ENCODE results near the gene PCSK5. TPM values are rescaled to one million over a fixed set of nuclear protein-coding genes. Genes with fewer than 3 reads are reported as not detected.

PCSK5 gene
- total and polyA plus RNA-seq, 4 donors: 0.58 to 3.6 (median 0.82) TPM

- Histone ChIP-seq H3K4me1 (ENCODE audit: control insufficient read depth in 4 of 4, insufficient read depth in 4 of 4, low read length in 3 of 4) (no peaks in the 10 kb centered on the region), H3K27me3 (ENCODE audit: control insufficient read depth in 4 of 4, insufficient read depth in 4 of 4, low read length in 3 of 4) (no peaks in the 10 kb centered on the region), H3K36me3 (ENCODE audit: control insufficient read depth in 4 of 4, insufficient read depth in 3 of 4, low read depth in 1 of 4, low read length in 3 of 4) (no peaks in the 10 kb centered on the region), H3K4me3 (ENCODE audit: low read depth in 1 of 3, low read length in 3 of 3) (no peak overlapping the region), H3K9ac (ENCODE audit: low read depth in 1 of 2, low read length in 2 of 2) (no peak overlapping the region), H3K27ac (ENCODE audit: low read depth in 1 of 2, low read length in 2 of 2) (no peak overlapping the region), H3K9me3 (ENCODE audit: control insufficient read depth in 4 of 4, low read length in 3 of 4) (no peaks in the 10 kb centered on the region)
- DNase-seq (ENCODE audit: low spot score): no peak
- WGBS: 89% methylated on average over 5 of the region's 5 CpGs
- TF ChIP-seq FOXA1 (IDR thresholded peaks at IDR 0.05) (no peak), HNF4A (conservative IDR thresholded peaks at IDR 0.05) (no peak), YY1 (IDR thresholded peaks at IDR 0.05) (no peak), HNF4G (IDR thresholded peaks at IDR 0.05) (no peak), FOXA2 (IDR thresholded peaks at IDR 0.05) (no peak), SP1 (IDR thresholded peaks at IDR 0.05) (no peak), RXRA (IDR thresholded peaks at IDR 0.05) (no peak), JUND (IDR thresholded peaks at IDR 0.05) (no peak), EGR1 (IDR thresholded peaks at IDR 0.05; ENCODE audit: low read depth in 2 of 2) (no peak), REST (IDR thresholded peaks at IDR 0.05) (no peak), ATF3 (IDR thresholded peaks at IDR 0.05) (no peak), ZBTB33 (IDR thresholded peaks at IDR 0.05) (no peak), GABPA (IDR thresholded peaks at IDR 0.05 in 1 of 2, conservative IDR thresholded peaks at IDR 0.05 in 1 of 2) (no peak), TAF1 (conservative IDR thresholded peaks at IDR 0.05) (no peak), RAD21 (IDR thresholded peaks at IDR 0.05) (no peak)
- TF ChIP-seq, protein P1, sequence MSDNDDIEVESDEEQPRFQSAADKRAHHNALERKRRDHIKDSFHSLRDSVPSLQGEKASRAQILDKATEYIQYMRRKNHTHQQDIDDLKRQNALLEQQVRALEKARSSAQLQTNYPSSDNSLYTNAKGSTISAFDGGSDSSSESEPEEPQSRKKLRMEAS (IDR thresholded peaks at IDR 0.05): no peak
Measured at GRCh38 chr9:76231001-76231400, 340.5 kb downstream of the PCSK5 start.

DNA sequence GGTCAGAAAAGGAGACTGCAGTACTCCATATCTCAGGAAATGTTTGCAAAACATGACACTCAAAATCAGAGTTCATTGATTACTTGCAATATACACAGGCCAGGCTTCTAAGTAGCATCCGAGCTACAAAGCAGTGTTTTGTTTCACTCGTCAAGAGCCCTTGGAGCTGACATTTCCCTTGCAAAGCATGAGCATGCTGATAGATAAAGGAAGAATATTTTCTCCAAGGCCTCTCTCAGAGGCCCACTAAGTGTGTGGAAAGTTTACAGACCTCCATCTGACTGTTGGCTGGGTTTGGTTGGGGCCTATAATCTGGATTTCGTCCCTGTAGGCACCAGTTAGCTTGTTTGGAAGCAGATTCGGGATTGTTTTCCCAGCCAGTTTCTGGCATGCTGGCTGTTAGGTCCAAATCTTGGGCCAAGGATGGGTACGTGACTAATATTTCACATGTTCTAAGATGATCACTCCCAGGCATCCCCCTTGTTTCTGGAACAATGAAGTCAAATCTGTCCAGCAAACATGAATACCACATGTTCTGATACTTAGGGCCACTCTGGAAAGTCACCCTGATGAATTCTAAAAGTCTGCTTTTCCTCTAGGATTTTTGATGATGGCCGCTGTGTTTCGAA, 342.5 kb downstream of the PCSK5 start:
- no peak for DNase-seq (ENCODE audit: low spot score)
- 87% methylated on average over 7 of the region's 7 CpGs for WGBS
- H3K4me3 ChIP-seq (ENCODE audit: low read depth in 1 of 3, low read length in 3 of 3): no peak overlapping the region
- peaks cover 0 to 2% (median 0%) of the 10 kb centered on the region in 4 donors for H3K27me3 ChIP-seq (ENCODE audit: control insufficient read depth in 4 of 4, insufficient read depth in 4 of 4, low read length in 3 of 4)
- H3K9ac ChIP-seq (ENCODE audit: low read depth in 1 of 2, low read length in 2 of 2): no peak overlapping the region
- no peaks in the 10 kb centered on the region for H3K36me3 ChIP-seq (ENCODE audit: control insufficient read depth in 4 of 4, insufficient read depth in 3 of 4, low read depth in 1 of 4, low read length in 3 of 4)
- H3K9me3 ChIP-seq (ENCODE audit: control insufficient read depth in 4 of 4, low read length in 3 of 4): no peaks in the 10 kb centered on the region
- no peaks in the 10 kb centered on the region for H3K4me1 ChIP-seq (ENCODE audit: control insufficient read depth in 4 of 4, insufficient read depth in 4 of 4, low read length in 3 of 4)
- no peak overlapping the region for H3K27ac ChIP-seq (ENCODE audit: low read depth in 1 of 2, low read length in 2 of 2)
- no peak for TF ChIP-seq REST (IDR thresholded peaks at IDR 0.05)
- TF ChIP-seq TAF1 (conservative IDR thresholded peaks at IDR 0.05): no peak
- no peak for TF ChIP-seq GABPA (IDR thresholded peaks at IDR 0.05 in 1 of 2, conservative IDR thresholded peaks at IDR 0.05 in 1 of 2)
- TF ChIP-seq NR2F2 (IDR thresholded peaks at IDR 0.05): no peak
- TF ChIP-seq, protein P1 (IDR thresholded peaks at IDR 0.05): no peak
- no peak for TF ChIP-seq ATF3 (IDR thresholded peaks at IDR 0.05)
- no peak for TF ChIP-seq RAD21 (IDR thresholded peaks at IDR 0.05)
- no peak for TF ChIP-seq SP1 (IDR thresholded peaks at IDR 0.05)
- TF ChIP-seq, protein P2, sequence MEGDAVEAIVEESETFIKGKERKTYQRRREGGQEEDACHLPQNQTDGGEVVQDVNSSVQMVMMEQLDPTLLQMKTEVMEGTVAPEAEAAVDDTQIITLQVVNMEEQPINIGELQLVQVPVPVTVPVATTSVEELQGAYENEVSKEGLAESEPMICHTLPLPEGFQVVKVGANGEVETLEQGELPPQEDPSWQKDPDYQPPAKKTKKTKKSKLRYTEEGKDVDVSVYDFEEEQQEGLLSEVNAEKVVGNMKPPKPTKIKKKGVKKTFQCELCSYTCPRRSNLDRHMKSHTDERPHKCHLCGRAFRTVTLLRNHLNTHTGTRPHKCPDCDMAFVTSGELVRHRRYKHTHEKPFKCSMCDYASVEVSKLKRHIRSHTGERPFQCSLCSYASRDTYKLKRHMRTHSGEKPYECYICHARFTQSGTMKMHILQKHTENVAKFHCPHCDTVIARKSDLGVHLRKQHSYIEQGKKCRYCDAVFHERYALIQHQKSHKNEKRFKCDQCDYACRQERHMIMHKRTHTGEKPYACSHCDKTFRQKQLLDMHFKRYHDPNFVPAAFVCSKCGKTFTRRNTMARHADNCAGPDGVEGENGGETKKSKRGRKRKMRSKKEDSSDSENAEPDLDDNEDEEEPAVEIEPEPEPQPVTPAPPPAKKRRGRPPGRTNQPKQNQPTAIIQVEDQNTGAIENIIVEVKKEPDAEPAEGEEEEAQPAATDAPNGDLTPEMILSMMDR (IDR thresholded peaks at IDR 0.05; ENCODE audit: low read depth, low read length, missing input control): no peak
- no peak for TF ChIP-seq EGR1 (IDR thresholded peaks at IDR 0.05; ENCODE audit: low read depth in 2 of 2)
- TF ChIP-seq YY1 (IDR thresholded peaks at IDR 0.05): no peak
- TF ChIP-seq HNF4A (conservative IDR thresholded peaks at IDR 0.05): no peak
- TF ChIP-seq JUND (IDR thresholded peaks at IDR 0.05): no peak
